Thyroid gland (tissue), 4 donors: ENCODE results near the gene LRRC58.

ENCODE experiments used
- POLR2A ChIP-seq, 2 donors: fragments of 450-650 bp; IDR thresholded peaks; one replicate each; pipeline ENCODE4 v1.6.1; 2017; ENCODE audit warnings: antibody characterized with exemption in 2 of 2, mild to moderate bottlenecking in 2 of 2, moderate library complexity in 1 of 2
- TF ChIP-seq, protein P1 (sequence below), 6 experiments: fragments of 200-600 bp in 3 of 6; fragments of 450-650 bp in 3 of 6; sonication (generic) in 3 of 6; IDR thresholded peaks; one replicate each; pipeline ENCODE4 v1.5.1; 2016 to 2019; ENCODE audit warnings: antibody characterized with exemption in 6 of 6, mild to moderate bottlenecking in 2 of 6, inconsistent platforms in 1 of 6, moderate library complexity in 1 of 6

- TF ChIP-seq, protein P1, sequence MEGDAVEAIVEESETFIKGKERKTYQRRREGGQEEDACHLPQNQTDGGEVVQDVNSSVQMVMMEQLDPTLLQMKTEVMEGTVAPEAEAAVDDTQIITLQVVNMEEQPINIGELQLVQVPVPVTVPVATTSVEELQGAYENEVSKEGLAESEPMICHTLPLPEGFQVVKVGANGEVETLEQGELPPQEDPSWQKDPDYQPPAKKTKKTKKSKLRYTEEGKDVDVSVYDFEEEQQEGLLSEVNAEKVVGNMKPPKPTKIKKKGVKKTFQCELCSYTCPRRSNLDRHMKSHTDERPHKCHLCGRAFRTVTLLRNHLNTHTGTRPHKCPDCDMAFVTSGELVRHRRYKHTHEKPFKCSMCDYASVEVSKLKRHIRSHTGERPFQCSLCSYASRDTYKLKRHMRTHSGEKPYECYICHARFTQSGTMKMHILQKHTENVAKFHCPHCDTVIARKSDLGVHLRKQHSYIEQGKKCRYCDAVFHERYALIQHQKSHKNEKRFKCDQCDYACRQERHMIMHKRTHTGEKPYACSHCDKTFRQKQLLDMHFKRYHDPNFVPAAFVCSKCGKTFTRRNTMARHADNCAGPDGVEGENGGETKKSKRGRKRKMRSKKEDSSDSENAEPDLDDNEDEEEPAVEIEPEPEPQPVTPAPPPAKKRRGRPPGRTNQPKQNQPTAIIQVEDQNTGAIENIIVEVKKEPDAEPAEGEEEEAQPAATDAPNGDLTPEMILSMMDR (IDR thresholded peaks at IDR 0.05) = no peak
- no peak for TF ChIP-seq POLR2A (IDR thresholded peaks at IDR 0.05)
Measured at GRCh38 chr3:120339362-120339761, 9.8 kb downstream of the LRRC58 start.
